SK-N-SH (cell line): ENCODE results near the gene NAALADL2. TPM values are rescaled to one million over a fixed set of nuclear protein-coding genes. Genes with fewer than 3 reads are reported as not detected.

Experiments
- CTCF ChIA-PET: fragments of 300-600, 350-600 bp; formaldehyde crosslinking; extraction: SDS; loops from one replicate; lab custom pipeline; 2021; lab: Yijun Ruan, JAX
- POLR2A ChIA-PET: fragments of 350-600 bp; sonication (Branson Sonifier 250); formaldehyde crosslinking; extraction: SDS; loops from one replicate; lab custom pipeline; 2020; ENCODE audit warnings: antibody characterized with exemption, inconsistent platforms; lab: Yijun Ruan, JAX
- DNase-seq: peaks from one replicate; pipeline ENCODE4 v3.0.0; 2012
- H2AFZ ChIP-seq: fragments of 200-600 bp; sonication (generic); 2 replicates; pipeline ENCODE4 v1.8.1; 2016; ENCODE audit warnings: antibody characterized with exemption, mild to moderate bottlenecking, low read depth
- H3F3A ChIP-seq: fragments of 200-600 bp; sonication (generic); replicated peaks from 2 replicates; pipeline ENCODE3; 2016; ENCODE audit warnings: antibody characterized with exemption, mild to moderate bottlenecking; ENCODE audit not compliant: insufficient read depth
- H3K27ac ChIP-seq, 2 experiments: fragments of 200-500 bp in 1 of 2; fragments of 200-600 bp in 1 of 2; sonication (Bioruptor generic) in 1 of 2; sonication (generic), shearing (Covaris generic) in 1 of 2; 2 replicates each; pipeline versions ENCODE4 v1.5.1 to v1.6.1; 2014 to 2016; ENCODE audit warnings: low read depth in 2 of 2, inconsistent platforms in 1 of 2, low read length in 1 of 2, mild to moderate bottlenecking in 1 of 2, mixed read lengths in 1 of 2
- H3K27me3 ChIP-seq: fragments of 200-600 bp; sonication (generic), shearing (Covaris generic); 2 replicates; pipeline ENCODE4 v1.6.1; 2016; ENCODE audit warnings: mixed run types; ENCODE audit not compliant: insufficient read depth
- H3K36me3 ChIP-seq, 2 experiments: fragments of 200-500 bp in 1 of 2; fragments of 200-600 bp in 1 of 2; sonication (Bioruptor generic) in 1 of 2; sonication (generic) in 1 of 2; replicated peaks in 1 of 2; 2 replicates each; pipeline versions ENCODE3 to v1.5.1; 2014 to 2016; ENCODE audit warnings: low read length in 1 of 2, mild to moderate bottlenecking in 1 of 2; ENCODE audit not compliant: insufficient read depth in 2 of 2, control insufficient read depth in 1 of 2
- H3K4me1 ChIP-seq, 2 experiments: fragments of 200-500 bp in 1 of 2; fragments of 200-600 bp in 1 of 2; sonication (Bioruptor generic) in 1 of 2; sonication (generic), shearing (Covaris generic) in 1 of 2; 2 replicates each; pipeline versions ENCODE4 v1.5.1 to v1.6.1; 2014 to 2016; ENCODE audit warnings: low read depth in 1 of 2, low read length in 1 of 2, mixed run types in 1 of 2; ENCODE audit not compliant: insufficient read depth in 2 of 2, control insufficient read depth in 1 of 2
- H3K4me2 ChIP-seq: fragments of 200-600 bp; sonication (generic), shearing (Covaris generic); 2 replicates; pipeline ENCODE4 v1.6.1; 2017; ENCODE audit warnings: mixed run types
- H3K4me3 ChIP-seq, 2 experiments: fragments of 200-500 bp in 1 of 2; fragments of 200-600 bp in 1 of 2; sonication (Bioruptor generic) in 1 of 2; sonication (generic), shearing (Covaris generic) in 1 of 2; 2 replicates each; pipeline versions ENCODE4 v1.5.1 to v1.8.1; 2014 to 2016; ENCODE audit warnings: low read depth in 2 of 2, inconsistent platforms in 1 of 2, low read length in 1 of 2, mild to moderate bottlenecking in 1 of 2, mixed read lengths in 1 of 2, moderate library complexity in 1 of 2
- H3K79me2 ChIP-seq: fragments of 200-600 bp; sonication (generic); 2 replicates; pipeline ENCODE4 v1.8.1; 2017; ENCODE audit warnings: mild to moderate bottlenecking; ENCODE audit not compliant: insufficient read depth
- H3K9ac ChIP-seq: fragments of 200-600 bp; sonication (generic); 2 replicates; pipeline ENCODE4 v1.6.1; 2017; ENCODE audit warnings: mixed run types
- H3K9me2 ChIP-seq: fragments of 200-600 bp; sonication (generic); 2 replicates; pipeline ENCODE4 v1.6.1; 2017; ENCODE audit warnings: mixed run types
- H3K9me3 ChIP-seq: fragments of 200-600 bp; sonication (generic); 2 replicates; pipeline ENCODE4 v1.6.1; 2017; ENCODE audit warnings: mixed run types, mild to moderate bottlenecking, moderate library complexity
- H4K20me1 ChIP-seq: fragments of 200-600 bp; sonication (generic); 2 replicates; pipeline ENCODE4 v1.6.1; 2017; ENCODE audit warnings: mild to moderate bottlenecking, mixed run types; ENCODE audit not compliant: insufficient read depth
- CTCF ChIP-seq: fragments of 200-600 bp; sonication (generic); IDR thresholded peaks from 2 replicates; pipeline ENCODE4 v1.6.1; 2017; ENCODE audit warnings: antibody characterized with exemption, mild to moderate bottlenecking, moderate library complexity
- EZH2phosphoT487 ChIP-seq: fragments of 200-600 bp; sonication (generic); IDR thresholded peaks from 2 replicates; pipeline ENCODE4 v1.6.1; 2017; ENCODE audit warnings: low read depth, mixed run types, mild to moderate bottlenecking, antibody characterized with exemption, moderate library complexity, borderline replicate concordance
- FOXJ3 ChIP-seq: sonication (generic); formaldehyde crosslinking; IDR thresholded peaks from 2 replicates; pipeline ENCODE4 v1.5.1; 2020; ENCODE audit warnings: mild to moderate bottlenecking, missing genetic modification reagents
- FOXM1 ChIP-seq: IDR thresholded peaks from 2 replicates; pipeline ENCODE4 v1.4.0; 2012; ENCODE audit warnings: low read depth, mild to moderate bottlenecking
- IRF3 ChIP-seq: fragments of 150-350 bp; IDR thresholded peaks from 2 replicates; pipeline ENCODE4 v1.6.1; 2016; ENCODE audit warnings: mild to moderate bottlenecking, low read depth, low read length
- JUND ChIP-seq: IDR thresholded peaks from 2 replicates; pipeline ENCODE4 v1.4.0; 2012
- NFIC ChIP-seq: IDR thresholded peaks from 2 replicates; pipeline ENCODE4 v1.4.0; 2012; ENCODE audit warnings: borderline replicate concordance
- NRF1 ChIP-seq: IDR thresholded peaks from 2 replicates; pipeline ENCODE4 v1.6.1; 2012; ENCODE audit warnings: low read depth, mild to moderate bottlenecking, low read length
- PBX3 ChIP-seq: IDR thresholded peaks from 2 replicates; pipeline ENCODE4; 2012
- RAD21 ChIP-seq: IDR thresholded peaks from 2 replicates; pipeline ENCODE4 v1.6.1; 2012; ENCODE audit warnings: mild to moderate bottlenecking, low read length
- RXRA ChIP-seq: IDR thresholded peaks from 2 replicates; pipeline ENCODE4 v1.4.0; 2012; ENCODE audit warnings: low read depth, mild to moderate bottlenecking, borderline replicate concordance
- SIN3A ChIP-seq: IDR thresholded peaks from 2 replicates; pipeline ENCODE4 v1.6.1; 2012; ENCODE audit warnings: low read depth, mild to moderate bottlenecking, low read length, moderate library complexity, borderline replicate concordance
- TEAD4 ChIP-seq: IDR thresholded peaks from 2 replicates; pipeline ENCODE4 v1.4.0; 2012; ENCODE audit warnings: mild to moderate bottlenecking, borderline replicate concordance; ENCODE audit not compliant: insufficient read depth
- USF1 ChIP-seq: IDR thresholded peaks from 2 replicates; pipeline ENCODE4 v1.4.0; 2012; ENCODE audit warnings: low read depth, borderline replicate concordance
- ZBTB33 ChIP-seq: IDR thresholded peaks from 2 replicates; pipeline ENCODE4 v1.4.0; 2012; ENCODE audit warnings: low read depth, borderline replicate concordance
- WGBS: methylation state at CpG from one replicate; pipeline ENCODE4 v1.1.6; 2017; ENCODE audit warnings: low lambda C conversion rate; 5-methylcytosine and 5-hydroxymethylcytosine counted together
- polyA plus RNA-seq, 3 experiments: library from polyadenylated mRNA; depleted of rRNA; stranded (reverse); fragments of >200 nt; gene quantifications; 2 replicates each; pipeline ENCODE4 v1.2.3, GENCODE V29; 2012

NAALADL2 gene
- polyA plus RNA-seq, 1 of the 3 experiments (the other 2 are of a cell fraction) = 1.2 TPM

GRCh38 chr3:175274474-175275218 lies 415.5 kb downstream of the NAALADL2 start (continued):
- TF ChIP-seq PBX3 = no peak
- no peak for TF ChIP-seq SIN3A
- no peak for TF ChIP-seq FOXM1

GRCh38 chr3:175278680-175279079 lies 419.5 kb downstream of the NAALADL2 start:
- Histone ChIP-seq H2AFZ (no peak overlapping the region; the same call in 1 of the 2 replicates), H3K27ac (no peak overlapping the region), H3K9ac (no peak overlapping the region), H3F3A (no peaks in the 10 kb centered on the region), H3K4me1 (no peaks in the 10 kb centered on the region; a peak in 1 of 4 replicates), H3K4me2 (no peak overlapping the region), H3K4me3 (no peak overlapping the region), H3K9me3 (no peaks in the 10 kb centered on the region), H3K9me2 (no peaks in the 10 kb centered on the region), H3K36me3 (no peaks in the 10 kb centered on the region), H3K27me3 (no peaks in the 10 kb centered on the region), H3K79me2 (no peaks in the 10 kb centered on the region), H4K20me1 (no peaks in the 10 kb centered on the region)
- TF ChIP-seq EZH2phosphoT487 (no peak), IRF3 (no peak), RAD21 (no peak), ZBTB33 (no peak), RXRA (no peak)
- DNase-seq = no peak
- 77% methylated on average over 3 of the region's 3 CpGs for WGBS
- ChIA-PET CTCF (no interaction called here), POLR2A (no interaction called here)

GRCh38 chr3:175279457-175279856 lies 420.3 kb downstream of the NAALADL2 start:
- H3K27me3 ChIP-seq = no peaks in the 10 kb centered on the region
- no peak overlapping the region for H3K9ac ChIP-seq
- no peaks in the 10 kb centered on the region for H4K20me1 ChIP-seq
- no peaks in the 10 kb centered on the region for H3K9me3 ChIP-seq
- H3K4me3 ChIP-seq = no peak overlapping the region
- H3K27ac ChIP-seq = no peak overlapping the region
- H3K36me3 ChIP-seq = no peaks in the 10 kb centered on the region
- no peak overlapping the region for H3K4me2 ChIP-seq
- CTCF ChIA-PET = no interaction called here
- no peaks in the 10 kb centered on the region; a peak in 1 of 4 replicates for H3K4me1 ChIP-seq
- H3K9me2 ChIP-seq = no peaks in the 10 kb centered on the region
- H3K79me2 ChIP-seq = no peaks in the 10 kb centered on the region
- POLR2A ChIA-PET = no interaction called here
- H2AFZ ChIP-seq = no peak overlapping the region
- no peaks in the 10 kb centered on the region for H3F3A ChIP-seq
- WGBS = 87% methylated on average over 1 of the region's 1 CpG
- DNase-seq = no peak
- TF ChIP-seq NRF1 = no peak
- TF ChIP-seq USF1 = no peak
- no peak for TF ChIP-seq NFIC
- no peak for TF ChIP-seq FOXJ3
- no peak for TF ChIP-seq CTCF
- no peak for TF ChIP-seq TEAD4
- TF ChIP-seq JUND = no peak
